ENCODE results near the gene TNFAIP8L2.
A peak's percentile ranks its signal among the peaks of the same experiment; 100 is the strongest.
"Not testable (repeated sequence)": the region's sequence is repeated elsewhere in the genome, so short reads cannot be mapped to it uniquely, and the experiment has no call there.

Gene TNFAIP8L2

DNA sequence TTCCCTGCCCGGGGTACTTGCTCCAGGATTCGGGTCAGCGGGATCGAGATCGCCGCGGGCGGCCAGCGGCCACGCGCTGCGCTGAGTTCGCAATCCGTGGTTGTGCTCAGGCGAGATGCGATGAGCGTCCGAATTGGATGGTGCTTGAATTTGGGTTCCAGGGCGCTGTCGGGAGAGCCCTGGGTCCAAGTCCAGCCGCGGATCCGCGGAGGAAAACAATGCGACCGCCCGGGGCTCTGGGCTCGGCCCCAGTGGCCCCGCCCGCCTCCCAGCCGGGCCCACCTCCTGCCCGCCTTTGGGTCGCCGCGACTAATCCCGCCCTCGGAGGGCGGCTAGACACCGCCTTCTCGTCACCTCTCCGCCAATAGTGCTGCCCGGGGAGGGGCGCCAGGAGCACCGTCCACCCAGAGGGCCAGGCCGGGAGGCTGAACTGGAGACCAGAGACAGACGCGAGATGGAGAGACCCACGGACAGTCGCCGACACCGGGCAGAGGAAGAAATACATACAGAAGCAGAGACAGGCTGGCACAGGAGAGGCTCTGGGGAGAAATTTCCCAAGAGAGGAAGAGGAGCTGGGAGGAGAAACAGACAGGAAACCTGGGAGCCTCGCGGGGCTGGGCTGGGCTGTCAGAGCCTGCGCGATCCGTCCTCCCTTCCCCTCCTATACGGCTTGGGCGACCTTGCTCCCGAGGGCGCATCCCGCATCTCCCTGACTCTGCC is 9.9 kb upstream of the TNFAIP8L2 start, which contains the start of gene SEMA6C:
SEMA6C (minus strand) TSS at position 220 of the 720 bp plus-strand sequence. CDS start 4,010 bp downstream, outside the sequence.
- peak; percentile 73 for DNase-seq

DNA sequence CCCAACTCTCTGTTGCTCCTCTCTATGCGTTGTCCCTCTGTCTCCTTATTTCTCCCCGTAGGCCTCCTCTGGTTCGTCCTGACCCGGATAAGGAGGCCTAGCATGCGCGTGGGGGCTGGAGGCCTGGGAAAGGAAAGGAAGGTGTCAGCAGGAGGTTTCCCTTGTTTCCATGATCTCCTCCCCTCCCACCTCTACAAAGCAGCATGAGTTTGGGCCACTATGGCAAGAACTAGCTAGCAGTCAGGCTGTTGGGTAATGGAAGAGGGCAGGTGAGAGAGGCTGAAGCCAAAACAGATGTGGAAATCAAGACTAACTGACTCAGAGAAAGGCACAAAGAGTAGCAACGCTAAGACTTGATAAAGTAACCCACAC is 9.3 kb upstream of the TNFAIP8L2 start:
- no peak for DNase-seq

DNA sequence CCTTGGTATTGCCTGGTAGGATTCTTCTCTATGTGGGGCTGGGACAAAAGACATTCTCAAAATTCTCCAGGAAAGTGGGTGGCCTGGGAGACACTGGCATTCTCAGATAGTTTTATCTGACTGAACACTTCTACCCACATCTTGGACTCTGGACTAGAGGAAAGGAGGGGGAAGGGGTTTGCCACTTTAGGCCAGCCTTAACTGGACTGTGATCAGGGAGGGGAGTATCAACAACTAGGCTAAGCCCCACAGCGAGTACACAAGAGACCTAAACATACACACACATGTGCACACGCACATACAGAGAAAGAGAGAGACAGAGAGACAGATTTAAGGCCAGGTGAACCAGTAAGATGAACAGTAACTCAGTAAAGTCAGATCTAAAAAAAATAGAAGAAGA is 8.8 kb upstream of the TNFAIP8L2 start:
- no peak for DNase-seq

DNA sequence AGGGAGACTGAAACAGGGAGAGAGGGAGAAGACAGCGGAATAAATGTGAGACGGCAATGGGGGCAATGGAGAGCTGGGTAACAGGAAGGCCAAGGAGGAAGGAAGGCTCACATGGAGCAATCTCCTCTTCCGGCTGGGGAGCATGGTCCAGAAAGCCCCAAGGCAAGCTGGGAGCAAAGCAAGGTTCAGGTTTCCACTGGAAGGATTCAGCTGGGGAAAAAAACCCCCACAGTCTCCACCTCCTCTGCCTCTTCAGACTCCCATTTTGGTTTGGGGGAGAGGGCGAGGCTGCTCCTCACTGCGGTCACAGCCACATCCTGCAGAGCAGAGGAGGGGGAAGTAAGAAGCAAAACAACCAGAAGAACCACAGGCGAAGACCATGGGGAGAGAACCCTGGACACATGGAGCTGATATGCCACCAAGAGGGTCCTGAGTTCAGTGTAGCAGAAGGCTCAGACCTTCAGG is 650 bp downstream of the TNFAIP8L2 start:
- DNase-seq, result no peak

DNA sequence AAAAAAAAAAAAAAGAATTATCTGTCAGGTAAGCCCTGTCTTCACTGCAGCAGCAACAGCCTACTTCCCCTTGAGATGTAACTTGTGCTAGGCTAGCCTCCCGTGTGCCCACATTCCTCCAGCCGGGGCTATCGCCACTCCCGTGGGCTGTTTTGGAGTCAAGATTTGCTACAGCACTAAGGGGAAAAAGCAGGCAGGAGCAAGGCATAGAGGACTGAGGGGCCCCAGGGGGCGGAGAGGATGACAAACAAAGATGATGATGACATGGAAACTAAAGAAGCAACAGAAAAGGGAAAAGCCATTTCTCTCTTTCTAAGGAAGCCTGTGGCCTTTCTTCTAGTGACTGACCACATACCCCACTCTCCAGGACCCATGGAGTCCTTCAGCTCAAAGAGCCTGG is 1.9 kb downstream of the TNFAIP8L2 start:
- no peak for DNase-seq

DNA sequence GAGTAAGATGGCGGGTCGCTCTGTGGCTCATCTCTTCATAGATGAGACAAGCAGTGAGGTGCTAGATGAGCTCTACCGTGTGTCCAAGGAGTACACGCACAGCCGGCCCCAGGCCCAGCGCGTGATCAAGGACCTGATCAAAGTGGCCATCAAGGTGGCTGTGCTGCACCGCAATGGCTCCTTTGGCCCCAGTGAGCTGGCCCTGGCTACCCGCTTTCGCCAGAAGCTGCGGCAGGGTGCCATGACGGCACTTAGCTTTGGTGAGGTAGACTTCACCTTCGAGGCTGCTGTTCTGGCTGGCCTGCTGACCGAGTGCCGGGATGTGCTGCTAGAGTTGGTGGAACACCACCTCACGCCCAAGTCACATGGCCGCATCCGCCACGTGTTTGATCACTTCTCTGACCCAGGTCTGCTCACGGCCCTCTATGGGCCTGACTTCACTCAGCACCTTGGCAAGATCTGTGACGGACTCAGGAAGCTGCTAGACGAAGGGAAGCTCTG is 2.4 kb downstream of the TNFAIP8L2 start:
- no peak for DNase-seq

DNA sequence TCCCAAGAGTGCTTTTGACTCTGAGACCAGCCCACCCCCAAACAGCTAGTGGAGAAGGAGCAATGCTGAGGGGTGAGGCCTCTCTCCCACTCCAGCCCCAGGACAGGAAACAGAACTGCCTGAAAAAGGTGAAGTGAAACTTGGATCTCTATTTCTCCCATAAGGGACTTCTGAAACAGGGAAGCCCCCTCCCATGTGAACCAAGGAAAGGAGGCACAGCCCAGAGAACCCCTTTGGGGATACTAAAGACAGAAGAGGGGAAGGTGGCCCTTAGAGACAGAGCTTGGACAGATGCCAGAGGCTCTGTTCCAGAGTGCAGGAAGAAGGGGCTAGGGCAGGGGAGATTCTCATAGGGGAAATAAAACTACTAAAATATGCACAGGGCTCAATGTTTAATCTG is 2.9 kb downstream of the TNFAIP8L2 start:
- no peak for DNase-seq

DNA sequence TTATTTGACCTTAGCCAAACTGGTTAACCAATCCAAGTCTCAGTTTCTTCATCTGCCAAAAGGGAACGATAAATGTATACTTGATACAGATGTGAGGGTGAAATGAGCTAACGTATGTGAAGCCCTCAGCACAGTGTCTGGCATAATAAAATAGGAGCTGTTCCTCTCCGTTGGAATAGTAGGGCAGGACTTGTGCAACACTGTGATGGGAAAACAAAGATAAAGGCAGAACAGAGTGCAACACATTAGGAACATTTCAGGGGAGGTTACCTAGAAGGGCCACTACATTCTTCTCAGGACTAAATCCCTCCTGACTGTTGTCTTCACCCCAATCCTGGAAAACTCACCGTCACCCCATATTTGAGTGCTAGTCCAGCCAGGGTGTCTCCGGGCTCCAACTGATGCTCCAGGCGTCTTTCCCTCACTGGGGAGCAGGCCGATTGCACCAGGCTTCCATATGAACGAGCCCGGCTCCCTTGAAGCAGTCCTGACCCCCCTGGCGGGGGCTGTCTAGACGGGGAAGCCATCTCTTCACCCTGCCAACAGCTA is 8.4 kb downstream of the TNFAIP8L2 start:
- no peak for DNase-seq

DNA sequence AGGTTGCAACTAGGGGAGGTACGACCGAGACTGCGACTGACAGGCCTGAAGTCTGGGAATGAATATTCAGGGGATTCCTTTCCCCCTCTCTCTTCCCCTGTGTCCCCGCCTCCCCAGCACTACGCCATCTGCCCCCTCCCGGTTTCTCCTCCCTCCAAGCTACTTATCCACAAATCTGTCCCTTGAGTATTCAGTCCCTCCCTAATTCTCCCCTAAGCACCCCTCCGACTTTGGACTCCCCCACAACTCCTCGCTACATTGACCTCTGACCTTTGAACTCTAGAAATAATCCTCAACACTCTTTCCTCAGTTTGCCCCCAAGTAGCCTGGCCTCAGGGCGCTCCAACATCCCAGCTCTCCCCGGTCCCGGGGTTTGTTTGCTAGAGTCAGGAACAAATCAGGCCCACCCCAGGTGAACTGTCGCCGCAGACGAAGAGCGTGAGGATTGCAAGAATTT is 8.9 kb downstream of the TNFAIP8L2 start:
- DNase-seq, result peak; percentile 62

DNA sequence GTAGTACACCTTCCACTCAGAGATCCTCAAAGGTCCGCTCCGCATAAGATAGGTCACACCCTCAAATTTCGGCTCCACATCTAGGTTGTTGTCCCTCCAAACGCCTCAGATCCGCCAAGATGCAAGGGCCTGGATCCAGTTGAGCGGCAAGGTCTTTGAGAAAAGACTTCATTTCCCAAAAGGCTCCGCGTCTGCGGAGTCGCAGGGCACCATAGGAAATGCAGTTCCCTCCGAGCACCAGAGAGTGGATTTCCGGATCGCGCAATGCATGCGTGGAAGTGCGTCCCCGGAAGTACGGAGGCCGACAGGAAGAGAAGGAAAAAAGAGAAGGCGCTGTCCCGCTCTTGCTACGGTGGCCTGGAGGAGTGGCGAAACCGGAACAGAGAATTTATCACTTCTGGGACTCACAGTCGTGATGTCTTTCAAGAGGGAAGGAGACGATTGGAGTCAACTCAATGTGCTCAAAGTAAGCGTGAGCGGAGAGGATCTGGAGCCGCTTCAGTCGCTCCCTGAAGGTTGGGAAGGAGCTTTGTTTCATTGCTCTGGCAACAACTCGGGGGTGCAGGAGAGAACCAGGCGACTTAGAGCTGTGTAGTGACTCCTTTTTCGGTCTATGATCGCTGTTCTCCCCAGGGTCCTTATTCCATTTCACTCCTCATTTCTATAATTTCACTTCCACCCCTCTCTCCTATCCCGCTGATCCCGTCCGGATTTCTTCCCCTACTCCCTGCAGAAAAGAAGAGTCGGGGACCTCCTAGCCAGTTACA is 9.5 kb downstream of the TNFAIP8L2 start, which contains the start of the genes LYSMD1 and SCNM1:
LYSMD1 (minus strand) TSS at position 165 of the 767 bp plus-strand sequence. CDS start 644 bp downstream, outside the sequence.
SCNM1 (plus strand) TSS at position 407 of the 767 bp plus-strand sequence; CDS start at position 416, 9 bp downstream.
- DNase-seq, result peak; percentile 98

DNA sequence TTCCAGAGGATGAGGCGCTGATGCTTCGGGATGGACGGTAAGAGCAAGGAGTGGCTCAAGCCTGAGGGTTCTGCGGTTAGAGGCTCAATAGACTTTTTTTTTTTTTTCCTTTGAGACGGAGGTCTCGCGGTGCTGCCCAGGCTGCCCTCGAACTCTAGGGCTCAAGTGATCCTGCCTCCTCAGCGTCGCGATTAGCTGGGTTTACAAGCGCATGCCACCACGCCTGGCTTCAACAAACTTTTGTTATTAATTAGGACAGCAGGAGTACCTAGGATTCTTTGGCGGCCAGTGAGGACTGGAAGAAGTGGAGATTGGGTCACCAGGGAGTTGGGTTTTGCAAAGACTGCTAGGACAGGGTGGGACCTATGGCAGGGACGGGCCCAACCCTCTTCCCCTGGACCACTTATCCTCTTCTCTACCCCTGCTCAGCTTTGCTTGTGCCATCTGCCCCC is 10.1 kb downstream of the TNFAIP8L2 start:
- DNase-seq, result no peak

DNA sequence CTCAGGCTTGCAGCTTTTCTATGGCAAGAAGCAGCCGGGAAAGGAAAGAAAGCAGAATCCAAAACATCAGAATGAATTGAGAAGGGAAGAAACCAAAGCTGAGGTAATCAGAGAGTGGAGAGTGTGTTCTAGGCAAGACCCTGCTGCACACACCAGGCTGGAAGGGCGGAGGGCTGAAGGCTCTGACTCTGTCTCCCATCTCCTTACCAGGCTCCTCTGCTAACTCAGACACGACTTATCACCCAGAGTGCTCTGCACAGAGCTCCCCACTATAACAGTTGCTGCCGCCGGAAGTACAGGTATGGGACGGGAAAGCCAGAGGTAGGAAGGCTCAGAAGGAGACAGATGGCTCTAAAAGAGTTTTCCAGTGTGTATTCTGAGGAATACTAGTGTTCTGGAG is 10.7 kb downstream of the TNFAIP8L2 start:
- no peak for DNase-seq

DNA sequence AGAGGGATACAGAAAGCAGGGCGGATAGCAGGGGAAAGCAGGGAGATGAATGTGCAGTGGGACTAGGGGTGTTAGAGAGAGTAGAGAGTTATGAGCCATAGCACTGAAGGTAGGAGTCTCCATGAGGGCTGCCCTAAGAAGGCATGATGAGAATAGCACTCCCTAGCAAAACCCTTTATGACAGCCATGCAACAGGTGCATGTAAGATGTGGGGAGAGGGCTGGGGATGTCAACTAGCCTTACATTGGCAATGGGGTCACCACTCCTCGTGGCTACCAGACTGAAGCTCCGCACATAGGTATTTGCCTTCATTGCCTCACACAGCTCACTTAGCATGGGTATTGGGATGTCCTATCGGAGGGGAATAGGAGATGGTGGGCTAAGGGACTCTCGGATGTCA is 14.7 kb downstream of the TNFAIP8L2 start:
- no peak for DNase-seq

DNA sequence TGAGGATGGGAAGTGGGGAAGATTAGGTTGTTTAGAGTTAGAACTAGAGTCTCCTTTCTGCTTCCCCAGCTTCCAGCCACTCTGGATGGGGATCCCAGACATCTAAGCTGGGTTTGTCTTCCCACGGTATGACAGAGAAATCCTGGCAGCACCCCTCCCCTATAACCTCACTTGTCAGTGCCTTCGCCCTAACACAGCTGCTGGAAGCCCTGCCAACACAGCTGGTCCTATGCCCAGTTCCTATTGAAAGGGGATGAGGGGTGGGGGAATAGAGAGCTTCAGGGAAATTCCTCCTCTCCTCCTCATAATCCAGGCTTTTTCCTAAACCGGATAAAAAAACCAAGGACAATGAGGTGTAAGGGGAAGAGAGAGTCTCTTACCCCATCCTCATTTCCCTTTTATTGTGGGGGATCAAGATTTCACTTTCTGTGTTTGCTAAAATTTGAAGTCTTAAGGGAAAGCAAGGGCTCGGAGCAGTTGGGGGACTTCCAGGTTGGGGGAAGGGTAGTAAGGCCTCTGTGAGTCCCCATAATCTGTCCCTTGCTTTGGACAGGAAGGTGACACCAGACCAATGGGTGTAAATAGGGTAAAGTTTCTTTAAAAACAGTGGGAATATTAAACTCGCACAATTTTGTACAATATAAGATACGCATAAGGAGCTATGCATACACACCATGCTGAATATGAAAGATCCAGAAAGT is 18.7 kb downstream of the TNFAIP8L2 start:
- DNase-seq, result no peak

DNA sequence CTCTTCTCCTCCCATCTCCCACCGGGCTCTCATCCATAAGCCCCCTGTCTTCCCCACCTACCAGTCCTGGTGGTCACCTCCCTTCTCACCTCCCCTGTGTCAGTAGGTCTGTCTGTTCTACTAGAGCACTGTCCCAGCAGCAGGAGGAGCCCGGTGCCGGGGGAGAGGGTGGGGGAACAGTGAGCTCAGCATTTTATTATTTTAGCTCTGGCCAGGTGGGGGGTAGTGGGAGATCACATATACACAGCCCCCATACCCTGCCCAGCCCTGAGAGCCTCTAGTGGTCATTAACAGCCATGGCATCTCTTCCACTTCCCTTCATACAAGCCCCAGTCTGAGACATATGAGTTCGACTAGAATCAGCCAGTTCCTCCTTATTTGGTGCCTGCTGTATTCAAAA is 19.4 kb downstream of the TNFAIP8L2 start, which contains the start of gene TMOD4:
TMOD4 (minus strand) TSS at position 119 of the 400 bp plus-strand sequence. CDS start 1,106 bp downstream, outside the sequence.
- no peak for DNase-seq

DNA sequence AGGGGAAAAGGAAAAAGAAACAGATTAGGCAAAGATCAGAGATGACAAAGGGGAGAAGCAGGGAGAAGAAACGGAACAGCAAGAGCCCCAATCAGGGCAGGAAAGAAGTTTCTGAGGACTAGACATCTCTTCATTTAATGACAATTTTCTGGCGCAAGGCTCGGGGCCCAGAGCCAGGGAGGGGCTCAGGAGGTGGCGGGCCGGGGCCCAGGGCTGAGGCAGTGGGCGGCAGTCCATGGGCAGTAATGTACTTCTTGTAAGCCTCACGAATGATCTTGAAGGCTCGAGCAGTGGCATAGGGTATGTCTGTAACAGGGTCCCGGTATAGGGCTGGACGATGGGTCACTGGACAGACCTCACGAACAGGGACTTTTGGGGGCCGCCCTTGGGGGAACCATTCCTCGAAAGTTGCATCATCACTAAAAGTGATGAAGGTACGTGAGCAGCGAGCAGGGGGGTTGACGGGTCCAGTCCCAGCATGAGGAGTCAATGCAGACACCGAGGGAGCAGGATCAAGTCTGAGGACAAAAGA is 20.1 kb downstream of the TNFAIP8L2 start:
- DNase-seq, result no peak

DNA sequence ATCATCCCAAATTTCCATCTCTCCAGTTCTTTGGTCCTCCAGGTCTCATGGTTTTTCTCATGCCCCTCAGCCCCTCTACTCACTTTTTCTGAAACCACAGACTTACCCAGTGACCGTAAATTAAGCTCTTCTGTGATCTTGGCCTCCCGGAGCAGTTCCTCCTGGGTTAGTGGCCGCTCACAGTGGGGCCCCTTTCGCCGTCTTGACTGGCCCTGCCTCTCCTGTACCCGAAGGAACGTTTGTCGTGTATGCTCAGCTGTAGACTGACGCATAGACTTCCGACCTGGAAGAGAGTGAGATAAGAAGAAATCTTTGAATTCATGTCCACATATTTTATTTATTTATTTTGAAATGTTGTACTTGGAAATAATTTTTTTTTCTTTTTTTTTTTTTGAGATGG is 27.8 kb downstream of the TNFAIP8L2 start:
- no peak for DNase-seq

DNA sequence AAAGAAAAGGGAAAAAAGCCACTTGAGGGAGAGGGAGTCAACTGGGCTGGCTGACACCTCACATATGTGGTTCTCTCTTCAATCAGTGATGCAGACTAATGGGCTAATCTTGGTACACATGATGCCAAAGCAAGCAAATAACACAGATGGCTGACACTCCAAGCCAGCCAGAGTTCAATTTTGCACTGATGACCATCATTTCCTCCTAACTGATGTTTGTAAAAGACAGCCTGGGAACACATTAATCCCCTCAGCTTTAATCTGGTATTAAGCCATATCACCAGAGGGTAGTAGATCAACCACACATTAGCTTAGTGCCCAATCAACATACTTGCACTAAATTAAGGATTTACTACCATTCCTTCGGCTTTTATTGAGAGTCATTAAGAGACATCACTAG is 30.8 kb downstream of the TNFAIP8L2 start:
- peak; percentile 3 for DNase-seq

DNA sequence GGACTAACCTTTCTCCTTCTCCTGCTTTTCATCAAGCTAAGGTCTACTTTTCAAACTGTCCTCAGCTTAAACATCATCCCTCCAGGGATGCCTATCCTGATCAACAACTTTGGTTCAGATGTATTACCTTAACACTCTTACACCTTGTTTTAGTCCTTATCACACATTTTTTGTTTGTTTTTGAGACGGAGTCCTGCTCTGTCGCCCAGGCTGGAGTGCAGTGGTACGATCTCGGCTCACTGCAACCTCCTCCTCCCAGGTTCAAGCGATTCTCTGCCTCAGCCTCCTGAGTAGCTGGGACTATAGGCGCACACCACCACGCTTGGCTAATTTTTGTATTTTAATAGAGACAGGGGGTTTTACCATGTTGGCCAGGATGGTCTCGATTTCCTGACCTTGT is 32.2 kb downstream of the TNFAIP8L2 start:
- DNase-seq, result not testable (repeated sequence)

DNA sequence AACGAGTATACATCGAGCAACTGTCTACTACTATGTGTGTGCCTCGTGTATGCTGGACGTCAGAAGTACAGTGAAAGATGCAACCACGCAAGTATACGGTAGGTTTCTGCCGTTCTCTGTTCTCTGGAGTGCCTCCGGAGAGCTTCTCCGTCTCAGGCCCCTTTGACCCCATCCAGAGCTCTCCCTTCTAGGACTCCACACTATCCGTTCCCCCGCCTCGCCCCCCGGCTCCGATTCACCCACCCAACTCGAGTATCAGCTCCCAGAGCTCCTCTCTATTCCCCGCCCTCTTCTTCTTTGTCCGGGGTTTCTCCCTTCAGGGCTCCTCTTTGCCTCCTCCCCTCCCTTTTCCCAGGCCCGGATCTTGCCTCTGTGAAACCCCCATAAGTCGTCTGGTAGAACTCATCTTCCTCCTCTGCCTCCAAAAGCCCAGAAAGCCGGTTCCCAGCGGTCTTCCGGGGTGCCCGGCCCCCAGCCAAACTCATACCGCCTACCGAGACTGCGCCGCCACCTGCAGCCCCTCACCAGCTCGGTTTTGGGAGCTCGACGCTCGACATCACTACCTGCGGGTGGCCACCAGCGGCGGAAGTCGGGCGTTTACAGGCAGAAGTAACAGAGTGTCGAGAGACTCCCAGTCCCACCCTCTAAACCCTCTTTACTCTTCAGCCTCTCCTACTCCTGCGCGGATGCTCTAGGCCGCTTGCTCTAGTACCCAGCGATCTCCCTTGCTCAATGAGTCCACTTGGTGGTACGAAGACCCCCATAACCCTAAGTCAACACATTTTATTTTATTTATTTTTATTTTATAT is 33.4 kb downstream of the TNFAIP8L2 start, which contains the start of gene VPS72:
VPS72 (minus strand) TSS at position 561 of the 809 bp plus-strand sequence; CDS start at position 485, 76 bp downstream.
- DNase-seq, result peak; percentile 87

DNA sequence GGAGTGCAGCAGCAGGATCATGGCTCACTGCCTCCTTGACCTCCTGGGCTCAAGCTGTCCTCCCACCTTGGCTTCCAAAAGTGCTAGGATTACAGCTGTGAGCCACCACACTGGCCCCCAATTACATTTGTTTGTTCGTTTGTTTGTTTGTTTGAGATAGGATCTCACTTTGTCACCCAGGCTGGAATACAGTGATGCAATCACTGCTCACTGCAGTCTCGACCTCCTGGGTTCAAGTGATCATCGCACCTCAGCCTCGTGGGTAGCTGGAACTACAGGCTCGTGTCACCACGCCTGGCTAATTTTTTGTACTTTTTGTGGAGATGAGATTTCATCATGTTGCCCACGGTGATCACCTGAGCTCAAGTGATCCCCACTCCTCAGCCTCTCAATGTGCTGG is 35.6 kb downstream of the TNFAIP8L2 start:
- DNase-seq, result no peak
